DND-41 (cell line): ENCODE results near the gene THAP2.

ENCODE experiments used
- ATAC-seq: fragments of 200-7000 bp; cut with Tn5 transposase; 3 replicates; pipeline ENCODE4 v1.9.1; 2021; ENCODE audit warnings: low read depth; ENCODE audit not compliant: insufficient read depth
- DNase-seq: peaks from one replicate; pipeline ENCODE4 v3.0.0-alpha.2; 2020
- H2AFZ ChIP-seq: 2 replicates; pipeline ENCODE4 v1.6.0; 2012; ENCODE audit warnings: low read depth, low read length
- H3K27ac ChIP-seq: 2 replicates; pipeline ENCODE4 v1.5.1; 2012; ENCODE audit warnings: low read length, inconsistent platforms
- H3K27me3 ChIP-seq: fragments of 200-600 bp; sonication (generic); 2 replicates; pipeline ENCODE4 v1.6.0; 2012; ENCODE audit warnings: low read length, mild to moderate bottlenecking, inconsistent platforms; ENCODE audit not compliant: insufficient read depth, poor library complexity
- H3K36me3 ChIP-seq: 2 replicates; pipeline ENCODE4 v1.5.1; 2012; ENCODE audit warnings: low read length, inconsistent platforms; ENCODE audit not compliant: insufficient read depth
- H3K4me1 ChIP-seq: 2 replicates; pipeline ENCODE4 v1.5.1; 2012; ENCODE audit warnings: mild to moderate bottlenecking, low read length; ENCODE audit not compliant: insufficient read depth
- H3K4me2 ChIP-seq: 2 replicates; pipeline ENCODE4 v1.6.0; 2012; ENCODE audit warnings: mild to moderate bottlenecking, moderate library complexity, low read length, inconsistent platforms; ENCODE audit not compliant: insufficient read depth
- H3K4me3 ChIP-seq, 2 experiments: fragments of 200-600 bp in 1 of 2; shearing (Covaris generic) in 1 of 2; 2 replicates each; pipeline ENCODE4 v1.5.1; 2012 to 2016; ENCODE audit warnings: inconsistent platforms in 2 of 2, low read length in 2 of 2, mild to moderate bottlenecking in 2 of 2, low read depth in 1 of 2, moderate library complexity in 1 of 2
- H3K79me2 ChIP-seq: 2 replicates; pipeline ENCODE4 v1.6.0; 2012; ENCODE audit warnings: low read length, inconsistent platforms; ENCODE audit not compliant: insufficient read depth
- H3K9ac ChIP-seq: 2 replicates; pipeline ENCODE4 v1.6.0; 2012; ENCODE audit warnings: low read depth, mild to moderate bottlenecking, inconsistent platforms, low read length, moderate library complexity
- H3K9me3 ChIP-seq: 2 replicates; pipeline ENCODE4 v1.5.1; 2012; ENCODE audit warnings: low read length, moderate library complexity, mild to moderate bottlenecking, inconsistent platforms; ENCODE audit not compliant: insufficient read depth, severe bottlenecking
- H4K20me1 ChIP-seq: 2 replicates; pipeline ENCODE4 v1.6.0; 2012; ENCODE audit warnings: low read length; ENCODE audit not compliant: insufficient read depth
- CTCF ChIP-seq: IDR thresholded peaks from 2 replicates; pipeline ENCODE4 v1.5.1; 2012; ENCODE audit warnings: borderline replicate concordance, low read length, moderate library complexity, mild to moderate bottlenecking; ENCODE audit not compliant: poor library complexity, severe bottlenecking; ENCODE audit errors: extremely low read depth
- EZH2 ChIP-seq: IDR thresholded peaks from 3 replicates; pipeline ENCODE4 v1.6.1; 2012; ENCODE audit warnings: borderline replicate concordance, low read depth, mild to moderate bottlenecking, moderate library complexity, low read length, inconsistent platforms; ENCODE audit not compliant: severe bottlenecking

THAP2 gene

GRCh38 chr12:71640316-71640715, 23.8 kb upstream of the THAP2 start:
- Histone ChIP-seq H3K36me3 (peaks cover 86% of the 10 kb centered on the region), H3K4me1 (no peaks in the 10 kb centered on the region), H2AFZ (no peak overlapping the region), H3K4me3 (no peak overlapping the region), H3K27me3 (no peaks in the 10 kb centered on the region), H3K79me2 (no peaks in the 10 kb centered on the region; the same call in 1 of the 2 replicates), H3K9ac (no peak overlapping the region), H4K20me1 (peaks cover 3% of the 10 kb centered on the region; the same call in 1 of the 2 replicates), H3K27ac (no peak overlapping the region), H3K4me2 (no peak overlapping the region), H3K9me3 (no peaks in the 10 kb centered on the region)
- ATAC-seq (no peak), DNase-seq (no peak)
- TF ChIP-seq CTCF (no peak), EZH2 (no peak)

- TF ChIP-seq EZH2: no peak
- TF ChIP-seq CTCF: no peak
- Histone ChIP-seq H3K4me2 (no peak overlapping the region), H3K27ac (no peak overlapping the region), H3K4me1 (no peaks in the 10 kb centered on the region), H4K20me1 (peaks cover 3% of the 10 kb centered on the region; the same call in 1 of the 2 replicates), H3K4me3 (no peak overlapping the region), H3K9ac (no peak overlapping the region), H3K9me3 (no peaks in the 10 kb centered on the region), H3K36me3 (peaks cover 84% of the 10 kb centered on the region), H3K27me3 (no peaks in the 10 kb centered on the region), H2AFZ (no peak overlapping the region), H3K79me2 (no peaks in the 10 kb centered on the region; the same call in 1 of the 2 replicates)
- ATAC-seq: no peak
- DNase-seq: no peak
Measured at GRCh38 chr12:71641390-71641789, 22.7 kb upstream of the THAP2 start.

GRCh38 chr12:71642264-71642663, 21.8 kb upstream of the THAP2 start:
- no peak overlapping the region for H2AFZ ChIP-seq
- H3K27me3 ChIP-seq: no peaks in the 10 kb centered on the region
- no peaks in the 10 kb centered on the region; the same call in 1 of the 2 replicates for H3K79me2 ChIP-seq
- TF ChIP-seq EZH2 (no peak), CTCF (no peak)
- H3K4me1 ChIP-seq: no peaks in the 10 kb centered on the region
- no peak overlapping the region for H3K27ac ChIP-seq
- no peak overlapping the region for H3K4me2 ChIP-seq
- peaks cover 86% of the 10 kb centered on the region for H3K36me3 ChIP-seq
- no peak overlapping the region for H3K9ac ChIP-seq
- peaks cover 3% of the 10 kb centered on the region; the same call in 1 of the 2 replicates for H4K20me1 ChIP-seq
- no peak for ATAC-seq
- DNase-seq: no peak
- H3K9me3 ChIP-seq: no peaks in the 10 kb centered on the region
- H3K4me3 ChIP-seq: no peak overlapping the region

- Histone ChIP-seq H3K9me3 (no peaks in the 10 kb centered on the region), H3K4me2 (no peak overlapping the region), H3K9ac (no peak overlapping the region), H3K79me2 (peaks cover 13% of the 10 kb centered on the region), H3K27ac (no peak overlapping the region), H3K27me3 (no peaks in the 10 kb centered on the region), H3K4me1 (no peaks in the 10 kb centered on the region), H3K36me3 (peaks cover 90% of the 10 kb centered on the region), H2AFZ (no peak overlapping the region), H4K20me1 (peaks cover 4% of the 10 kb centered on the region; the same call in 1 of the 2 replicates), H3K4me3 (no peak overlapping the region)
- TF ChIP-seq CTCF: no peak
- no peak for TF ChIP-seq EZH2
- ATAC-seq (no peak), DNase-seq (no peak)
Measured at GRCh38 chr12:71645268-71645667, 18.8 kb upstream of the THAP2 start.
